H9 (cell line): ENCODE data around the gene MSANTD1. TPM values are rescaled to one million over a fixed set of nuclear protein-coding genes. Genes with fewer than 3 reads are reported as not detected.

Source experiments
- DNase-seq: peaks from one replicate; pipeline ENCODE4 v3.0.0-alpha.2; 2017
- H2AFZ ChIP-seq: one replicate; pipeline ENCODE4 v1.6.1; 2013; ENCODE audit warnings: mild to moderate bottlenecking, low read length, control low read depth, moderate library complexity
- H2AK5ac ChIP-seq: 2 replicates; pipeline ENCODE4 v1.6.1; 2013; ENCODE audit warnings: low read length, control low read depth, mixed read lengths; ENCODE audit not compliant: insufficient read length
- H2BK120ac ChIP-seq: one replicate; pipeline ENCODE4 v1.6.1; 2013; ENCODE audit warnings: low read depth, mild to moderate bottlenecking, low read length, control low read depth, inconsistent platforms; ENCODE audit not compliant: poor library complexity, severe bottlenecking
- H2BK12ac ChIP-seq: 2 replicates; pipeline ENCODE4 v1.6.1; 2013; ENCODE audit warnings: low read length, control low read depth, mixed read lengths, low read depth; ENCODE audit not compliant: insufficient read length
- H2BK15ac ChIP-seq: 2 replicates; pipeline ENCODE4 v1.6.1; 2013; ENCODE audit warnings: low read depth, low read length, control low read depth
- H2BK20ac ChIP-seq: one replicate; pipeline ENCODE4 v1.6.1; 2013; ENCODE audit warnings: low read depth, mild to moderate bottlenecking, low read length, control low read depth, inconsistent platforms; ENCODE audit not compliant: poor library complexity, severe bottlenecking
- H2BK5ac ChIP-seq: 2 replicates; pipeline ENCODE4 v1.6.1; 2013; ENCODE audit warnings: low read length, control low read depth, mixed read lengths; ENCODE audit not compliant: insufficient read length
- H3K14ac ChIP-seq: 2 replicates; pipeline ENCODE4 v1.6.1; 2013; ENCODE audit warnings: low read length, control low read depth; ENCODE audit not compliant: insufficient read depth
- H3K18ac ChIP-seq: 2 replicates; pipeline ENCODE4 v1.6.1; 2013; ENCODE audit warnings: low read depth, mild to moderate bottlenecking, mixed read lengths, low read length, control low read depth; ENCODE audit not compliant: insufficient read length
- H3K23ac ChIP-seq: 2 replicates; pipeline ENCODE4 v1.6.1; 2013; ENCODE audit warnings: low read length, control low read depth, mixed read lengths, low read depth; ENCODE audit not compliant: insufficient read length
- H3K23me2 ChIP-seq: 2 replicates; pipeline ENCODE4 v1.6.1; 2013; ENCODE audit warnings: low read depth, mild to moderate bottlenecking, mixed read lengths, low read length, control low read depth; ENCODE audit not compliant: insufficient read length, poor library complexity, severe bottlenecking
- H3K27ac ChIP-seq: 2 replicates; pipeline ENCODE4 v1.5.1; 2013; ENCODE audit warnings: low read length, control low read depth, mixed read lengths, low read depth; ENCODE audit not compliant: insufficient read length
- H3K27me3 ChIP-seq: 2 replicates; pipeline ENCODE4 v1.6.1; 2013; ENCODE audit warnings: low read length, control low read depth, inconsistent platforms; ENCODE audit not compliant: insufficient read depth
- H3K4ac ChIP-seq: 2 replicates; pipeline ENCODE4 v1.6.1; 2013; ENCODE audit warnings: low read depth, mild to moderate bottlenecking, control low read depth, inconsistent platforms, low read length, moderate library complexity
- H3K4me1 ChIP-seq: 2 replicates; pipeline ENCODE4 v1.6.1; 2013; ENCODE audit warnings: low read length, control low read depth, inconsistent platforms; ENCODE audit not compliant: insufficient read depth
- H3K4me2 ChIP-seq: 2 replicates; pipeline ENCODE4 v1.6.1; 2013; ENCODE audit warnings: low read length, control low read depth, mixed read lengths; ENCODE audit not compliant: insufficient read length, insufficient read depth
- H3K56ac ChIP-seq: 2 replicates; pipeline ENCODE4 v1.6.1; 2013; ENCODE audit warnings: low read depth, mild to moderate bottlenecking, mixed read lengths, low read length, control low read depth; ENCODE audit not compliant: insufficient read length
- H3K79me1 ChIP-seq: 2 replicates; pipeline ENCODE4 v1.6.1; 2013; ENCODE audit warnings: low read depth, mild to moderate bottlenecking, moderate library complexity, low read length, control low read depth, inconsistent platforms; ENCODE audit not compliant: insufficient read depth, poor library complexity, severe bottlenecking
- H3K79me2 ChIP-seq: 2 replicates; pipeline ENCODE4 v1.6.1; 2013; ENCODE audit warnings: low read length, control low read depth, inconsistent platforms; ENCODE audit not compliant: insufficient read depth
- H3K9ac ChIP-seq: 2 replicates; pipeline ENCODE4 v1.6.1; 2013; ENCODE audit warnings: low read length, control low read depth, mixed read lengths; ENCODE audit not compliant: insufficient read length; ENCODE audit errors: extremely low read depth
- H3K9me3 ChIP-seq: one replicate; pipeline ENCODE4 v1.6.1; 2013; ENCODE audit warnings: low read depth, low read length, inconsistent platforms; ENCODE audit not compliant: control insufficient read depth
- H3T11ph ChIP-seq: one replicate; pipeline ENCODE4 v1.6.1; 2013; ENCODE audit warnings: mild to moderate bottlenecking, low read length, control low read depth, inconsistent platforms
- H4K20me1 ChIP-seq: one replicate; pipeline ENCODE4 v1.6.1; 2013; ENCODE audit not compliant: control insufficient read depth, insufficient read length, insufficient read depth
- H4K5ac ChIP-seq: 2 replicates; pipeline ENCODE4 v1.6.1; 2013; ENCODE audit warnings: low read depth, mild to moderate bottlenecking, mixed read lengths, low read length, control low read depth; ENCODE audit not compliant: insufficient read length
- H4K8ac ChIP-seq: replicated peaks from 2 replicates; pipeline ENCODE4 v1.6.1; 2013; ENCODE audit warnings: low read length, control low read depth, mixed read lengths, low read depth; ENCODE audit not compliant: insufficient read length
- H4K91ac ChIP-seq: 2 replicates; pipeline ENCODE4 v1.6.1; 2013; ENCODE audit warnings: low read depth, mild to moderate bottlenecking, moderate library complexity, mixed read lengths, low read length, control low read depth; ENCODE audit not compliant: insufficient read length
- H3K27ac Mint-ChIP-seq, 3 experiments: 2 replicates in 2 of 3; 3 replicates in 1 of 3; pipeline ENCODE4 v1.8.0; 2020 to 2021; ENCODE audit warnings: mixed read lengths in 3 of 3, mild to moderate bottlenecking in 1 of 3, moderate library complexity in 1 of 3
- H3K27me3 Mint-ChIP-seq: 2 replicates; pipeline ENCODE4 v1.8.0; 2021; ENCODE audit warnings: low read depth, mild to moderate bottlenecking, moderate library complexity, mixed read lengths
- H3K36me3 Mint-ChIP-seq, 3 experiments: 2 replicates in 2 of 3; 3 replicates in 1 of 3; pipeline ENCODE4 v1.8.0; 2020 to 2021; ENCODE audit warnings: low read depth in 3 of 3, mixed read lengths in 3 of 3; ENCODE audit not compliant: insufficient read depth in 1 of 3
- H3K4me1 Mint-ChIP-seq, 2 experiments: 2 replicates each; pipeline ENCODE4 v1.8.0; 2020; ENCODE audit warnings: mixed read lengths in 2 of 2
- H3K4me3 Mint-ChIP-seq, 2 experiments: 2 replicates in 1 of 2; 3 replicates in 1 of 2; pipeline ENCODE4 v1.8.0; 2020 to 2021; ENCODE audit warnings: mild to moderate bottlenecking in 2 of 2, mixed read lengths in 2 of 2, moderate library complexity in 1 of 2
- H3K9me3 Mint-ChIP-seq, 2 experiments: 2 replicates in 1 of 2; 3 replicates in 1 of 2; pipeline ENCODE4 v1.8.0; 2020; ENCODE audit warnings: mild to moderate bottlenecking in 2 of 2, mixed read lengths in 2 of 2, moderate library complexity in 1 of 2
- WGBS: extraction: QIAGEN DNeasy Blood & Tissue Kit; methylation state at CpG from one replicate; pipeline ENCODE4 v1.1.7; 2013; ENCODE audit warnings: missing lambda C conversion rate, low lambda C conversion rate, mixed read lengths; ENCODE audit not compliant: insufficient read length; ENCODE audit errors: extremely low coverage; 5-methylcytosine and 5-hydroxymethylcytosine counted together
- total RNA-seq: library from RNA; stranded (reverse); gene quantifications from 2 replicates; pipeline ENCODE4 v1.2.1, GENCODE V29; 2021
- TF ChIP-seq, protein P1 (sequence below): fragments of 200-600 bp; sonication (generic); conservative IDR thresholded peaks from 3 replicates; pipeline ENCODE4 v1.8.0; 2021; ENCODE audit warnings: antibody characterized with exemption, mild to moderate bottlenecking

The MSANTD1 gene
- total RNA-seq, 1 experiment from 2014 or later, result 0.83 TPM

DNA sequence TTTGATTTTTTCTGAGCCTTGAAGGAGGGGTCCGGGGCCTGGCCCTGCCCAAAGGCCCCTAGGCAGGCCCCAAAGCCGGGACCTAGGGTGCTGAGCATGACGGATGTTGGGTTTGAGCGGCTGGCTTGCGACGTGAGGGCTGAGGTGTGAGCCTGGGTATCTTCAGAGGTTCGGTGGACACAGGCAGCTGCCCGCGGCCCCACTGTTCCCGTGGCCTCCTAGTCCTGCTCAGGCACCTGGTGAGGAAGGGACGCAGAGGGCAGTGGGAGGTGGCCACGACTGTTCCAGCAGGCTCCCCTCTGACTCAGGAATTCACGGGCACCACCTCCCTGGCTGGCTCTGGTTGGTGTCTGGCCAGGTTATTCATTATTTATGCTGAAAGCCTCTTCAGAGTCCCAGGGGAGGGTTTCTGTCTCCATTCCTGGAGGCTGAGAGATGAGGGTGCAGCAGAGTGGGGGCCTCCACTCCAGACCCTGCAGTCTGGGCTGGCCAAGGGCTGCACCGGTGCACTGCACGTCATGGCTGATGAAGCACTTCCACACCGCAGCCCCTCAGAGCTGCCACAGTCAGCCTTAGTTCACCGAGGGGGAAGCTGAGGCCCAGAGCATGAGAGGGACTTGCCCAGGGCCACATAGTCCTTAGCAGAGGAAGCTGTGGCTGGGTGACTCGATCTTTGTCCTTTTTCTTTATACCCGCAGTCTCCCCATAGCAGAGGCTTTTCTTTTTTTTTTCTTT, 2.2 kb downstream of the MSANTD1 start:
- Mint-ChIP-seq H3K27me3 (no peaks in the 10 kb centered on the region; the same call in 1 of the 2 replicates), H3K9me3 (no peaks in the 10 kb centered on the region), H3K4me1 (peaks cover 4 to 12% of the 10 kb centered on the region in 2 experiments), H3K36me3 (no peaks in the 10 kb centered on the region), H3K4me3 (no peak overlapping the region), H3K27ac (0 out of 7 replicates have a peak overlapping the region, but pooled peaks of 1 of the 3 experiments have one; percentile 40)
- no peaks in the 10 kb centered on the region for H3K23me2 ChIP-seq
- no peaks in the 10 kb centered on the region for H3K9me3 ChIP-seq
- no peak overlapping the region for H3K27ac ChIP-seq
- H4K91ac ChIP-seq, result no peak overlapping the region
- no peak overlapping the region for H3T11ph ChIP-seq
- no peak overlapping the region for H3K4ac ChIP-seq
- no peak overlapping the region for H2BK120ac ChIP-seq
- H3K56ac ChIP-seq, result no peak overlapping the region
- no peak overlapping the region for H3K4me2 ChIP-seq
- DNase-seq, result peak; percentile 21
- no peak overlapping the region for H2BK15ac ChIP-seq
- no peak overlapping the region for H4K5ac ChIP-seq
- H2AFZ ChIP-seq, result no peak overlapping the region
- H3K14ac ChIP-seq, result no peak overlapping the region
- TF ChIP-seq, protein P1, sequence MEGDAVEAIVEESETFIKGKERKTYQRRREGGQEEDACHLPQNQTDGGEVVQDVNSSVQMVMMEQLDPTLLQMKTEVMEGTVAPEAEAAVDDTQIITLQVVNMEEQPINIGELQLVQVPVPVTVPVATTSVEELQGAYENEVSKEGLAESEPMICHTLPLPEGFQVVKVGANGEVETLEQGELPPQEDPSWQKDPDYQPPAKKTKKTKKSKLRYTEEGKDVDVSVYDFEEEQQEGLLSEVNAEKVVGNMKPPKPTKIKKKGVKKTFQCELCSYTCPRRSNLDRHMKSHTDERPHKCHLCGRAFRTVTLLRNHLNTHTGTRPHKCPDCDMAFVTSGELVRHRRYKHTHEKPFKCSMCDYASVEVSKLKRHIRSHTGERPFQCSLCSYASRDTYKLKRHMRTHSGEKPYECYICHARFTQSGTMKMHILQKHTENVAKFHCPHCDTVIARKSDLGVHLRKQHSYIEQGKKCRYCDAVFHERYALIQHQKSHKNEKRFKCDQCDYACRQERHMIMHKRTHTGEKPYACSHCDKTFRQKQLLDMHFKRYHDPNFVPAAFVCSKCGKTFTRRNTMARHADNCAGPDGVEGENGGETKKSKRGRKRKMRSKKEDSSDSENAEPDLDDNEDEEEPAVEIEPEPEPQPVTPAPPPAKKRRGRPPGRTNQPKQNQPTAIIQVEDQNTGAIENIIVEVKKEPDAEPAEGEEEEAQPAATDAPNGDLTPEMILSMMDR, result no peak
- H4K20me1 ChIP-seq, result peaks cover 4% of the 10 kb centered on the region
- no peak overlapping the region for H2BK5ac ChIP-seq
- no peak overlapping the region for H2AK5ac ChIP-seq
- no peaks in the 10 kb centered on the region for H3K27me3 ChIP-seq
- H3K4me1 ChIP-seq, result no peaks in the 10 kb centered on the region; the same call in 1 of the 2 replicates
- H3K9ac ChIP-seq, result no peak overlapping the region
- no peaks in the 10 kb centered on the region for H3K79me1 ChIP-seq
- no peak overlapping the region for H2BK20ac ChIP-seq
- WGBS, result no CpG with 5 or more reads among the region's 19 CpGs
- H2BK12ac ChIP-seq, result no peak overlapping the region
- H4K8ac ChIP-seq, result no peak overlapping the region
- H3K23ac ChIP-seq, result no peak overlapping the region
- no peaks in the 10 kb centered on the region for H3K79me2 ChIP-seq
- H3K18ac ChIP-seq, result no peak overlapping the region
